Stimulated activated CD8-positive, alpha-beta memory T cell treated with anti-CD3 and anti-CD28 coated beads, Interleukin-15, amount 100 ng/mL, for 48 hours (primary cell): Measurements from ENCODE around the gene SLC25A34.

ENCODE experiments used
- DNase-seq, 2 donors: peaks; one replicate each; pipeline ENCODE4 v3.0.0-alpha.2; 2020; ENCODE audit warnings: low read depth in 2 of 2

Gene SLC25A34

GRCh38 chr1:15733218-15733725 is 2.8 kb upstream of the SLC25A34 start:
- DNase-seq = no peak

DNA sequence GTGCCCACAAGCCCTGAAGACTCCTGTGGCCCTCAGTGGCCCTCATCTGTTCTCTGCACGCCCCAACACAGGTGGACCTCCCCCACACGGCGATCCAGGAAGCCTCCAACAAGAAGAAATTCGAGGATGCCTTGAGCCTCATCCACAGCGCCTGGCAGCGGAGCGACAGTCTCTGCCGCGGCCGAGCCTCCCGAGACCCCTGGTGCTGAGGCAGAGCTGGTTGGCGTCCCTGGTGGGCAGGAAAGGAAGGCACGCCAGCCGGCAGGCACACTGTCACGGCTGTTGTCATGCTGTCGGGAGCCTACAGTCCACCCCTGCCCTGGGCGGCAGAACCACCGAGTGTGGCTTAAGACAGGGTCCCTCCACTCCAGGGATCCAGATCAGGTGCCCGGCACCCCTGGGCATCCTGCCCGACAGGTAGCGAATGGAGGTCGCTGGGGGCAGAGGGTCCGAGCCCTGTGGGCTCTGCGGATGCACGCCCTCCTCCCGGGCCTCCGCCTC is 2.3 kb upstream of the SLC25A34 start:
- DNase-seq = no peak

GRCh38 chr1:15734296-15734695 is 1.8 kb upstream of the SLC25A34 start:
- no peak for DNase-seq

GRCh38 chr1:15734901-15735300 is 1.2 kb upstream of the SLC25A34 start:
- no peak for DNase-seq

DNA sequence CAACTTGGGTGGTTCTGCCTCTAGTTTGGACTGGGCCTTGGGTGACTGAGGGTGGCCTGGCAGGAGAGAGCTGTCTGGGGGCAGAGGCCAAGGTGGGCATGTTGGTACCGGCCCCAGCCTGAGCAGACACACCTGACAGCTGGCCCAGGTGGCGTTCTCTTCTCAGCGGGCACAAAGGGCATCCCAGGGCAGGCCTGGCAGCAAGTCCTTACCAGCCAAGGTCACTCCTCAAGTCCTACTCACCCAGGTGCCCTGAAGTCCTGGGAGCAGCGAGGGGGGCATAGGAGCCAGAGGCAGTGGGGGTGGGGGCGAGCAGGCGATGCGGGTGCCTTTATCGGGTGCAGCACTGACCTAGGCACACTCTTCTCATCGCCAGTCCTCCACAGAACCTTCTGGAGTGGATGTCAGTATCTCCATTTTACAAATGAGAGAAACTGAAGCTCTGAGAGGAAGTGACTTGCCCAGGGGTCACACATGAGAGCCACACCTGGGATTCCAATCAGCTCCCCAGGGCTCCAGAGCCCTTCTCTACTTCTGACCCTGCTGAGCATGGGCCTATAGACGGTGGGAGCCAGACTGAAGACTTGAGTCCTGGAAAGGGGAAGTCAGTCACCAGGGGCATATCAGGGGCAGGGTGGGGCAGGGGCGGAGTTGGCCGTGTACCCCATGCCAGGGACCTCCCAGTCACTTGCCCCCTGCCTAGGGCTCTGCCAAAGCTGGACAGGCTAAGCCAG is 587 bp upstream of the SLC25A34 start:
- no peak for DNase-seq

DNA sequence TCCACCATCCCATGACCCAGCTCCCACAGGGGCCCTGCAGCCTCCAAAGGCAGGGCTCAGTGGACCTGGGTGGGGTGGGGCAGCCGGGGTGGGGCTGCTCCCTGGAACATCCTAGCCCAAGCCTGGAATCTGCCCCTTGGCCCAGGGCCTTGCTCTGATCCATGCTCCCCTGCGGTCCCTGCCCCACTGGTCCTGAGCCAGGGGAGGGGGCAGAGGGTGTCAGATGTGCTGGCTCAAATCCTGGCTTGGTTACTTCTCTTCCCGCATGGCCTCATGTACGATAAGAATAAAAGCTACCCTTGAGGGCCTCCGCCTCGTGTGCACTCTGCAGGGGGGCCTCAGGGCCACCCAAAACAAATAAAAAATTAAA is 819 bp downstream of the SLC25A34 start:
- DNase-seq = no peak

DNA sequence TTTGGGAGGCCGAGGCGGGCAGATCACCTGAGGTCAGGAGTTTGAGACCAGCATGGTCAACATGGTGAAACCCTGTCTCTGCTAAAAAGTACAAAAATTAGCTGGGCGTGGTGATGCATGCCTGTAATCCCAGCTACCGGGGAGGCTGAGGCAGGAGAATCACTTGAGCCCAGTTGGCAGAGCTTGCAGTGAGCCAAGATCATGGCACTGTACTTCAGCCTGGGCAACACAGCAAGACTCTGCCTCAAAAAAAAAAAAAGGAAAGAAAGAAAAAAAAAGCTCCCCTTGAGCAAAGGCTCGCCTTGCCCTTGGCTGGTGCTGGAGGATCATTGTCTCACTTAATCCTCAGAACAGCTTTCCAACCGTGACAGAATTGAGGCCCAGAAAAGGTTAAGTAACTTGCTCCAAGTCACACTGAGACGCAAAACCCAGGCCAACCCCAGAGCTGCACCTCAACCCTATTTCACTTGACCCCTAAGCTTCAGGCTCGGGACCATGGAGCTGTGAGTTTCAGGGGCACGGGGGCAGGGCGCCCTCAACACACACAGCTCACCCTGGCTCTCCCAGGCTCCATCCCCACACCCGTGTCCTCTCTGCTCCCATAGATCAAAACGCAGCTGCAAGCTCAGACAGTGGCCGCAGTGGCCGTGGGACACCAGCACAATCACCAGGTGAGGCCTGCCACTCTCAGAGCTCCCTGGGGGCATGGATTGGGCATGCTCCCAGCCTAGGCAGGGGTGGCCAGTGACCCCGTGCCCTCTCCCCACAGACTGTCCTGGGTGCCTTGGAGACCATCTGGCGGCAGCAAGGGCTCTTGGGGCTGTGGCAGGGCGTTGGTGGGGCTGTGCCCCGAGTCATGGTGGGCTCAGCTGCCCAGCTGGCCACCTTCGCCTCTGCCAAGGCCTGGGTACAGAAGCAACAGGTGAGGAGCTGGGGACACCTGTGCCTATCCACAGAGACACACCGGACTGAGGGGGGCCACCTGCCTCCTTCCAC is 1.6 kb downstream of the SLC25A34 start:
- DNase-seq = no peak

DNA sequence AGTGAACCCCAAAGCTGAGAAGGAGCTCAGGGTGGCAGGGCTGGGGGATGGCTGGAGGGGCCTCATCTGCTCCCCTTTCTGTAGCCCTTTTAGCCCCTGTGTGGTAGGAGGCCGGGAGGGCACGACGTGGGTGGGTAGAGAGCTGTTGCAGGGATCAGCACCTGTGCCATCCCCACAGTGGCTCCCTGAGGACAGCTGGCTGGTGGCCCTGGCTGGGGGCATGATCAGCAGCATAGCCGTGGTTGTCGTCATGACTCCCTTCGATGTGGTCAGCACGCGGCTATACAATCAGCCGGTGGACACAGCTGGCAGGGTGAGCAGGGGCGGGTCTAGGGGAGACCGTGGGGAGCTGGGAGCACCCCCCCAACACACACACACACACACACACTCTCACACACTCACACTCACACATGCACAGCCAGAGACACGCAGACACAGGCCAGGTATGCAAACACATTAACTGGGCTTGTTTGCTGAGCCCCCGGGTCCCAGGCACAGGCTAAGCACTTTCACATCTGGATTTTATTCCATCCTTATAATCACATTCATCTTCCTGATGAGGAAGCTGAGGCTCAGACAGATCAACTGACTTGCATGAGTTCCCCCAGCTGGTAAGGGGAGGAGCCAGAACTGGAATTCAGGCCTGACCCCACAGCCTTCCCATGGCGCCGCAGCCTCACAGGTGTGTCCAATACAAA is 2.5 kb downstream of the SLC25A34 start:
- DNase-seq = no peak

GRCh38 chr1:15739259-15739658 is 3.2 kb downstream of the SLC25A34 start:
- no peak for DNase-seq

DNA sequence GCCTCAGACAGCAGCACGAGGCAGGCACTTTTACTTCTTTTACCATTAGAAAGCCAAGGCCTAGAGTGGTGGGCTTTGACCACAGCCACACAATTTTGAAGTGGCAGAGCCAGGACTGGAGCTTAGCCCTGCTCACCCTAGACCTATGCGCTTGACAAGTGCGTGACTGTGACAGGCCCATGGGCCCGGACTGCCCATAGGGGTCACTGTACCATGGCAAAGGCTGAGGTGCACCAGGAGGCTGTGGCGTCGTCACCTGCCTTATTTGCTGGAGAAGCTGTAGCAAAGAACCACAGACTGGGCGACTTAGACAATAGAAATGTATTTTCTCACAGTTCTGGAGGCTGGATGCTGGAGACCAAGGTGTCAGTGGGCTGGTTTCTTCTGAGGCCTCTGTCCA is 3.7 kb downstream of the SLC25A34 start:
- no peak for DNase-seq

- peak; percentile 37 to 42 for DNase-seq
Measured at GRCh38 chr1:15740924-15741850, 5.1 kb downstream of the SLC25A34 start.

- no peak for DNase-seq
Measured at GRCh38 chr1:15742339-15742801, 6.3 kb downstream of the SLC25A34 start, which contains the start of gene TMEM82. TMEM82 (plus strand) TSS chr1:15742499; CDS start chr1:15742560, 61 bp downstream.

GRCh38 chr1:15744122-15744679 is 8.1 kb downstream of the SLC25A34 start:
- DNase-seq = no peak

DNA sequence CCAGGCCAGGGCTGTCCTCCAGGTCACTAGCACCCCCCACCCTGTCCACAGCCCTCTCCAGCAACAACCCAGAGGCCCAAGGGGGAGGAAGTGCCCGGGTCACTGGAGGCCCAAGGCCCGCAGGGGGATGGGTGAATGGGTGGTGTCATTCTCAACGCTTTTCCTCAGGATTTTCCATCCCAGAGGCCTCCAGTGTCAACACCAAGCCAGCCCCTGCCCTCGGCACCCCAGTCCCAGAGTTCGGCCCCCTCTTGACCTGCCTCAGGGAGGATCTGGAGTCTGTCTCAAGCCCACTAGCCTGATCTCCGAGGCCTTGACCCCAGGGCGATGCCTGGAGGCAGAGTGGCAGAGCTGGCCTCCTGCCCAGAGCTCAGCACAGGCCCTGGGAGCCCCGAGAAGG is 11.3 kb downstream of the SLC25A34 start:
- DNase-seq = no peak

DNA sequence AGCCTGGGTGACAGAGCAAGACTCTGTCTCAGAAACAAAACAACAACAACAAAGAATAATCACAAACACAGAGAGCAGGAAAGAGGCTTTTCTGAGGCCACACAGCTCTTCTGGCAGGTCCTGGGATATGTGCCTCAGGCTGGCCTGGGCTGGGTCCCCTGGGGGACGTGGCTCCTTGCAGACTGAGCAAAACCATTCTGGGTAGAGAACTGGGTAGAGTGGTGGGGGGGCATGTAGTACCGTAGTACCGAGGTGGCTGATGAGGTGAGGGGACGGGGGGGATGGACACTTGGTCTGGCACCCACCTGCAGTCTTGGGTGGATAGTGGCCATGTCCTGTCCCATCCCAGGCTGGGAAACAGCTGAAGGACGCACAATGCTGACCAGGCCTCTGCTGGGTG is 12.2 kb downstream of the SLC25A34 start:
- no peak for DNase-seq

DNA sequence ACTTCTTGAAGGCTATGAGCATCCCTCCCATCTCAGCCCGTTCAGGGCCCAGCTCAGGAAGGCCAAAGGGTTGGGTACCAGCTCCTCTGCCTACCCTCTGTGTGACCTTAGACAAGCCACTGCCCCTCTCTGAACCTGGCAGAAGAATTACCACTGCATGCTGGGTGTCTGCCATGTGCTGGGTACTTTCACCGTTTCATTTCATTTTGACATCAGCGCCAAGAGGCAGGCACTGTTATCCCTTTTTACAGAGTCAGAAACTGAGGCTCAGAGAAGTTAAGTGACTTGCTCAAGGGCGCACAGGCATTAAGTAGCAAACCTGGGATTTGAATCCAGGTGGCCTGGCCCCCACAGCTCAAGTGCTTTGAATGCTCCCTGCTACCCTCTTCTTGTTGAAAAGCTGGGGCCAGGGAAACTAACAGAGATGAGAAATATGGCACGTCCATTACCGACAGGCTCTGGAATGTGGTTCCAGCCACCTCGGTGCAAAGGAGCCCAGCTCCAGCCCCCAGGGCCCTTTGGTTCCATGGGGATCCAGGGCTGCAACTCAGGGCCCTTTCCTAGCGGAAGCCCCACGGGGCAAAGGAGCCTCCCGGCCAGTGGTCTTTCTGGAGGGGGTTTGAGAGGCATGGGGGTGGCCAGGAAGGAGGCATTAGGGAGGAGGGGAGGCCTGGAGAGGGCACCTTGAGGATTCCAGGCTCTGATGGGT is 12.8 kb downstream of the SLC25A34 start:
- DNase-seq = no peak

- DNase-seq = no peak
Measured at GRCh38 chr1:15749399-15750291, 13.6 kb downstream of the SLC25A34 start.

GRCh38 chr1:15750924-15751323 is 14.9 kb downstream of the SLC25A34 start:
- no peak for DNase-seq

DNA sequence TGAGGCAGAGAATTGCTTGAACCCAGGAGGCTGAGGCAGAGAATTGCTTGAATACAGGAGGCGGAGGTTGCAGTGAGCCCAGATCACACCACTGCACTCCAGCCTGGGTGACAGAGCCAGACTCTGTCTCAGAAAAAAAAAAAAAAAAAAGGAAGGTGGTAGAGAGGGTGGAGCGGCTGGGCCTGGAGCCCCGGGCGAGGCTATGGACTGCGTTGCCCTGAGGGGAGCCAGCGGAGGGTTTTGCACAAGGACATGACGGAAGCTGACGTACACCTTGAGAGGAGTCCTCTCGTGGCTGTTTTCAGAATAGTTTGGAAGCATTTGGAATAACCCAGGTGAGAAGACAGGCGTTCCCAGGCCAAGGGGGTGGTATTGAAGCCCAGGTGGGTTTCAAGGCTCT is 15.7 kb downstream of the SLC25A34 start:
- DNase-seq = no peak
